Activated CD4-positive, CD25-positive, alpha-beta regulatory T cell treated with anti-CD3 and anti-CD28 coated beads, Interleukin-2, amount 50 U/mL, for 24 hours (primary cell): ENCODE results near the gene PI16.

Experiments used
- ATAC-seq, 2 donors: fragments of 150-1000 bp; cut with Tn5 transposase; one replicate each; pipeline ENCODE4 v1.10.0; 2021; ENCODE audit warnings: mild to moderate bottlenecking in 1 of 2, moderate library complexity in 1 of 2

Gene PI16

GRCh38 chr6:36959555-36960250 lies 5.2 kb downstream of the PI16 start:
- no peak for ATAC-seq

DNA sequence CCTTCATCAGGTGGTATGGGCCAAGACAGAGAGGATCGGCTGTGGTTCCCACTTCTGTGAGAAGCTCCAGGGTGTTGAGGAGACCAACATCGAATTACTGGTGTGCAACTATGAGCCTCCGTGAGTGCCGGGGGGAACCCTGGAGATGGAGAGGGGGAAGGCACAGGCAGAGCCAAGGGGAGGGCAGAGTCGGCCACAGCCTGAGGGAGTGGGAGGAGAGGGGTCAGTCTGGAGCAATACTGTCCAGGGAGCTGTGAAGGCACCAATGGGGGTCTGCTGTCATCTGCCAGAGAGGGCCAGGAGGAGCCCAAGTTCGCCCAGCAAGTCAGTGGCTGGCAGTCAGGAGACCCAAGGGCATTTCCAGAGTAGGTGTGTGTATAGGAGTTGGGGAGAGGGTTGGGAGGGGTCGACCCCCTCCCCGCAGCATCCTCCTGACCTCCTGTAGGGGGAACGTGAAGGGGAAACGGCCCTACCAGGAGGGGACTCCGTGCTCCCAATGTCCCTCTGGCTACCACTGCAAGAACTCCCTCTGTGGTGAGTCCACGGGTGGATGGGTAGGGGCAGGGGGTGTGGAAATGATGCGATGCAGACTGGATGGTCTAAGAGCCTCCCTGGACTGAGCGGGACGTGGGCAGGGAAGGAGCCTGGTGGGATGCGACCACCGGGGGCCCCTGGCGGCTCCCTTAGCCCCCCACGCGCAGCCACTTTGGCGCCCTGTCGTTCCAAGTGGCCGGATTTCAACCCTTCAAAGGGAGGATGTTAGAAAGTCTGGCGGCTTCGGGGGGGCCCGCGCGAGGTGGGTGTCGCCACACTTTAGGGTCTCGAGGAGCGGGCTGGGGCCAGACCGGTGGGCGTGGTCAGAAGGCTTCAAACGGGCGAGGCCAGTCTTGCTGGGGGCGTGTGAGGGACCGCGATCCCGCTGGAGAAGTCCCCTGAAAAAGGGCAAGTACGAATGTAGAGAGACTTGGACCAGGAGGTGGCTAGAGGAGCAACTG lies 7.2 kb downstream of the PI16 start:
- no peak for ATAC-seq

- ATAC-seq = peak; percentile 52 to 77
These were observed 8.3 kb downstream of the PI16 start for GRCh38 chr6:36962874-36963273.

- ATAC-seq = peak; percentile 31 to 41
These were observed 9.1 kb downstream of the PI16 start for GRCh38 chr6:36963451-36964290.

DNA sequence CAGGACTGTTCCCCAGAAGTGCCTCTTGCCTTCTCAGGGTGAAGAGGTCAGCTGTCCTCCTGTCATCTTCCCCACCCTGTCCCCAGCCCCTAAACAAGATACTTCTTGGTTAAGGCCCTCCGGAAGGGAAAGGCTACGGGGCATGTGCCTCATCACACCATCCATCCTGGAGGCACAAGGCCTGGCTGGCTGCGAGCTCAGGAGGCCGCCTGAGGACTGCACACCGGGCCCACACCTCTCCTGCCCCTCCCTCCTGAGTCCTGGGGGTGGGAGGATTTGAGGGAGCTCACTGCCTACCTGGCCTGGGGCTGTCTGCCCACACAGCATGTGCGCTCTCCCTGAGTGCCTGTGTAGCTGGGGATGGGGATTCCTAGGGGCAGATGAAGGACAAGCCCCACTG lies 9.8 kb downstream of the PI16 start:
- no peak for ATAC-seq

- no peak for ATAC-seq
These were observed 10.4 kb downstream of the PI16 start for GRCh38 chr6:36964908-36965307.

- ATAC-seq = no peak
These were observed 12.8 kb downstream of the PI16 start for GRCh38 chr6:36967301-36967700.

- no peak for ATAC-seq
These were observed 13.2 kb downstream of the PI16 start for GRCh38 chr6:36967757-36968156.

- ATAC-seq = no peak
These were observed 13.9 kb downstream of the PI16 start for GRCh38 chr6:36968266-36968977.

DNA sequence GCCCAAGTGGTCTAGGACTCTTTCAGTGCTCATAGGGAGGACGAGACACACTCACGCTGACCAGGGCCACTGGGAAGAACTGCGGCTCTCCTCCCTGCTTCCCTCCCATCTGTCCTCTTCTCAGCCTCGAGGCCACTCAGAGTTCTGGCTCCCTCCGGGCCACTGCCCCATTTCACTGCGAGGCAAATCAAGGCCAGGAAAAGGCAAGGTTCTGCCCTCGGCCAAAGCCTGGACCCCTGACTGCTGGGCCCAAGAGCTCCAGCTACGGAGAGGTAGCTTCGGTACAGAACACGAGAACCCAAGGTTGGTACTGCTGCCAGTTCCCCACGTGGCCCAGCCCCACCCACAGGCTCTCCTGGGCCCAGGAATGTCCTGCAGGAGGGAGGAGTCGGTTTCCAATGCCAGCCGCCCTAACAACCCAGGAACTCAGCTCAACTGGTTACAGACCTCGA lies 14.7 kb downstream of the PI16 start:
- no peak for ATAC-seq

GRCh38 chr6:36969988-36970891 lies 15.7 kb downstream of the PI16 start:
- no peak for ATAC-seq

- no peak for ATAC-seq
These were observed 16.6 kb downstream of the PI16 start for GRCh38 chr6:36970892-36971842.

- ATAC-seq = no peak
These were observed 17.6 kb downstream of the PI16 start for GRCh38 chr6:36971921-36972673.

DNA sequence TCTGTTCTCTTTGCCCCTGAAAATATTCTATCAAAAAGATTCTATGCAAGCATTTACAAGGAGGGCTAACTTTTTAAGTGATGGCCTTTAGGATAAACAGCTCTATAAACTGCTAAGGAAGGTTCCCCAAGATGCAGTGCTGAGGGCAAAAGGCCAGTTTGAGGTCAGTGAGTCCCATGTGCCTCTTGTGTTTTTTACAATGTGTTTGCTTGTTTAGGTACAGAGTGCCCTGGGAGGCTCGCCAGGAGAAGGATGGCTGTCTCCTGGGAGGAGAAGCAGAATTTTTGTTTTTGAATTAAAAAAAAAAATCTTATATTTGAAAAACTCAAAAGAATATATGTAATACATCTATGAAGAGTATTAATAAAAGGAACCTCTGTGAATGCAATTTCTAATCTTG lies 18.7 kb downstream of the PI16 start:
- no peak for ATAC-seq

- ATAC-seq = no peak
These were observed 19.1 kb downstream of the PI16 start for GRCh38 chr6:36973647-36974046.

GRCh38 chr6:36975231-36976006 lies 20.9 kb downstream of the PI16 start:
- no peak for ATAC-seq

DNA sequence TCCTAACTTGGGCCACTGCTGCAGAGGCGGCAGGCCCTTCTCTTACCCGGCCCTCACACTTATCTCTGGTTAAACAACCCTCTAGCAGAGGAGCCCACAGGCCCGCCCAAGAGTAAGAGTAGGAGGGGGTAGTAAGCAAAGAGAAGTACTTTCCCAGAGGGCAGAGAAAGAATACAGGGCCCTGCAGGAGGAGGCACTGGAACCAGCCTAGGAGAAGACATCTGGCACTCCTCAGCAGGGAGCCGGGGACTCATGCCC lies 21.4 kb downstream of the PI16 start:
- ATAC-seq = no peak

GRCh38 chr6:36976509-36976908 lies 22.0 kb downstream of the PI16 start:
- ATAC-seq = no peak

- ATAC-seq = no peak
These were observed 22.4 kb downstream of the PI16 start for GRCh38 chr6:36976931-36977330.
